HFF-Myc (cell line): ENCODE measurements around the gene CACNA2D4.

ENCODE experiments used
- DNase-seq: peaks from one replicate; pipeline ENCODE4 v3.0.0-alpha.2; 2011; ENCODE audit warnings: low read depth; ENCODE audit errors: extremely low read depth
- H3K4me3 ChIP-seq: replicated peaks from 2 replicates; pipeline ENCODE4 v1.5.1; 2011; ENCODE audit warnings: low read depth, mild to moderate bottlenecking, control low read depth, low read length
- TF ChIP-seq, protein P1 (sequence below): IDR thresholded peaks from 2 replicates; pipeline ENCODE4 v1.5.1; 2012; ENCODE audit warnings: mild to moderate bottlenecking, low read depth, low read length, control low read depth; ENCODE audit errors: missing control alignments

CACNA2D4 gene

DNA sequence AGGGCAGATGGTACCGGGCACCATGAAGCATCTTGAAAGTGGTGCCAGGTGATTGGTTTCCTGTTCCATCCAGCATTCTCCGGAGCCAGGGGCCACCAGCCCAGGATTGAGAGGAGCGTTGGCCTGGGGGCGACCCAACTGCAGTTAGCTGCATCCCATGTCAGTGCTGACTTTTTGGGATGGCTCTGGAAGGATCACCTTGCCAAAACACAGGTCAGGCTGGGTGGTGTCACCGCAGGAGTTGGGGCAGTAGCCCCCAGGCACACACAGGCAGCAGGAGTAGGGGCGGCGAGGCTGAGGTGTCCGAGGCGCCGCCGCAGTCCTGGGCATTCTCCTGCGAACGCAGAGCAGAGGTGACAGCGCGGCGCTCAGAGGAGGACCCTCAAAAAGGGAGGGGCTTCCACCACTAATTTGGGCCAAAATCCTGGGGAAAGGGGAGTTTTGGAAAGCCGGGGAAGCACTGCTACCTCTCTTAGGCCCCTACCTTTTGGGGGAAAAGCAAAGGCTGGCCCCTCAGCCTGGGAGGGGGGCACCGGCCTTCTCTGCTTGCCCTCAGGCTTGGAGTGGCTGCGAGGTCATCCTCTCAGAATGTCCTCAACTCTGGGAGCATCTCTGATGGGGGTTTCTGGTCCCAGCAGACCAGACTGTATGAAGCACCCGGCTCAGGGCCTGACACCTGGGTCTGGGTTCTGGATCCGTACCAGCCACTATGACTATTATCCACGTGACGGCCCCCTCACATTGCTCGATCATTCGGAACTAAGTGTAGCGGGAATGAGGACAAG is 124.8 kb downstream of the CACNA2D4 start:
- no peak overlapping the region for H3K4me3 ChIP-seq
- TF ChIP-seq, protein P1, sequence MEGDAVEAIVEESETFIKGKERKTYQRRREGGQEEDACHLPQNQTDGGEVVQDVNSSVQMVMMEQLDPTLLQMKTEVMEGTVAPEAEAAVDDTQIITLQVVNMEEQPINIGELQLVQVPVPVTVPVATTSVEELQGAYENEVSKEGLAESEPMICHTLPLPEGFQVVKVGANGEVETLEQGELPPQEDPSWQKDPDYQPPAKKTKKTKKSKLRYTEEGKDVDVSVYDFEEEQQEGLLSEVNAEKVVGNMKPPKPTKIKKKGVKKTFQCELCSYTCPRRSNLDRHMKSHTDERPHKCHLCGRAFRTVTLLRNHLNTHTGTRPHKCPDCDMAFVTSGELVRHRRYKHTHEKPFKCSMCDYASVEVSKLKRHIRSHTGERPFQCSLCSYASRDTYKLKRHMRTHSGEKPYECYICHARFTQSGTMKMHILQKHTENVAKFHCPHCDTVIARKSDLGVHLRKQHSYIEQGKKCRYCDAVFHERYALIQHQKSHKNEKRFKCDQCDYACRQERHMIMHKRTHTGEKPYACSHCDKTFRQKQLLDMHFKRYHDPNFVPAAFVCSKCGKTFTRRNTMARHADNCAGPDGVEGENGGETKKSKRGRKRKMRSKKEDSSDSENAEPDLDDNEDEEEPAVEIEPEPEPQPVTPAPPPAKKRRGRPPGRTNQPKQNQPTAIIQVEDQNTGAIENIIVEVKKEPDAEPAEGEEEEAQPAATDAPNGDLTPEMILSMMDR, result no peak
- DNase-seq, result no peak

DNA sequence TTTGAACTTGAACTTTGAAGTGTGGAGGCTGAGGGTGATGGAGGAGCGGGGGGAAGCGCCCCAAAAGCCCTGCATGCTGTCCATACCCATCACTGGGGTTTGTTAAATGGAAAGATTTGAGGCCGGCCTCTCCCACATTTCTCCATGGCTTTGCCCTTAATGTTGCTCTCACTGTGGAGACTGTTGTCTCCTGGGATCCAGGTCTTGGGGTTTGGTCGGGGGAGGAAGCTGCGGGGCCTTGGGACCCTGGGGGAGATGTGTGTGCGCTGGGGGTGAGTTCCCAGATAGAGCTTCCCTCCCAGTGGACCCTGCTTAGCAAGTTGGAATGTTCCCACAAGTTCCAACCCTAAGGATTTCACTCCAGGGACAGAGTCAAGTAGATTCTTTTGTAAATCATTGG is 126.0 kb downstream of the CACNA2D4 start:
- DNase-seq, result no peak
- TF ChIP-seq, protein P1, result no peak
- no peak overlapping the region for H3K4me3 ChIP-seq

DNA sequence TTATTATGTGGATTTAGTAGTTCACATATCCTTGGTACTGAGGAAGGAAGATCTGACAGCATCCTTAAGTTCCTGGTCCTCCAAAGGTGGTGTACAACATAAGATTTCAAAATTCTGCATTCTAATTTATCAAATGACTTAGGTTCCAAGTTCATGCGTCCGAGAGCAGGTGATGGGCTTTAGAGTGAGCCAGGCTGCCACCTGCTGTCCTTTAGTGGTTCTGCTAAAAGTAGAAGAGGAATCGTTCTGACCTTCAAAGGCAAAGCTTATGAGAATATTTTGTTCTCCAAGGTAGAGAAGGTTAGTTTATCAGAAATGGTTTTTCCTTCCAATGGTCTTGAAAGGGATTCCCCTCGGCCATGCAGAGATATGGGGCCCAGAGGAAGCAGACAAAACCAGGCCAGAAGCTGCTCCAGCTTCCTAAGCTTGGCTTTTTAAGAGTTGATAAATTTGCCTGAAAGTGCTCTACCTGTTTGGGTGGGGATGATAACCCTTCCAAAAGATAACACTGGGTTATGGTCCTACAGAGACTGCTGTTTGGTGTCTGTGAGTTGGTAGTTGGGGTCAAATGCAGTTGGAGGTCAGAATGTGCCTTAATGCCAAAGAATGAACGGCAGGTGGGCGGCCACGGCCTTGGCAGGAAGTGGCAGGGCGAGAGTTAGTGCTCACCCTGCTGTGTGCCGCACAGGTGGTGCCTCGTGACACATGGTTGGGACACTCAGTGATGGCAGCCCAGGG is 127.2 kb downstream of the CACNA2D4 start:
- DNase-seq, result peak; percentile 21
- H3K4me3 ChIP-seq, result no peak overlapping the region
- TF ChIP-seq, protein P1, result peak; percentile 77

DNA sequence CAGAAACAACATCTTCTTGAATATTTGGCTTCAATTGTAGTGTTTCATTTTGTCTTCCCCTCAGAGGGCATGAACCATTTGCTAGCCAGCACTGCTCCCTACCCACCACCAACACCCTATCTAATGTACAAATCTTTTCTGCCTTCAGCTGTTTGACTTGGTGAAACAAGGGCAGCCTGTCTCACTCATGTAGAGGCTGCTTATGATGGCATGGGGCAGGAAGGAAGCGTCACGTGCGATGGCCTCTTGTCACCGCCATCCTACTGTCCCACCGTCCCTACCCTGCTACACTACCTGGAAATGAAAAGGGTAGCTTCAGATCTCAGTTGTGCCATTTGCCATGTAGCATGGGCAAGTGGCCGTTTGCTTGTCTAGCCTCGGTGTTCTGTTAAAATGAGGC is 128.0 kb downstream of the CACNA2D4 start:
- no peak for DNase-seq
- no peak overlapping the region for H3K4me3 ChIP-seq
- TF ChIP-seq, protein P1, result no peak

DNA sequence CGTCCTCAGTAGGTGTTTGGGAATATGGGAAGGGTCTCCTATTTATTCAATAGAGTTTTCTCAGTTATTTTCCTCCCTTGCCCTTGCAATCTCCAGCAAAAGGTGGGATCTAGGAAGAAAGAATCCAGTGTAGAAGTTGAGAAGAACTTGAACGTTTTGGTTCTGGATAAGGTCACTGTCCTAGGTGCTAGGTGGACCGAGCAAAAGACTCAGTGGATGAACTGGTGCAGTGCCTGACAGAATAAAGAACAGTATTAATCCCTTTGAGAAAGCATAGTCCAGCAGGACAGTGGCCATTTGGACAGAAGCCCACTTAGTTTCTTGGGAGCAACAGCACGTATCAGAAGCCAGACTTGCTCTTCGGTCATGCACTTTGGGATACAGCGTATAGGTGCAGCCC is 130.7 kb downstream of the CACNA2D4 start:
- TF ChIP-seq, protein P1, result no peak
- H3K4me3 ChIP-seq, result no peak overlapping the region
- DNase-seq, result no peak

DNA sequence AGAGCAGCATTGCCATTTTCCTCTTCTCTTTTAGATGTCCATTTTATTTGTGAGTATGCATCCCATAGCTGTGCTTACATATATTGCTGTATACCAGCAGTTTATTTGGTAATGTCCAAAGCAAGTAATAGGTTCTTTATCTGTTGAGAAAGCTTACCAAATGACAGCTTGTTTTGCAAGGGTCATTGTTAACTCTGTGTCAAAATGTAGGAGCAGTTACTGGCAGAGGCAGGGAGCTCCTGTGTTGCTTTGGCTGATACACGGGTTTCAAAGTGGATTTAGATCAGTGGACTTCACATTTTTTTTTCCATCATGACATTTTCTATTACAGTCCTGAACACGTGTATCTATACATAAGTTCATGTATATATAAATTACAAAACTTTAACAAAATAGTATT is 136.2 kb downstream of the CACNA2D4 start:
- no peak overlapping the region for H3K4me3 ChIP-seq
- DNase-seq, result no peak
- TF ChIP-seq, protein P1, result no peak
